Fibroblast of lung (primary cell): ENCODE results near the gene GRK4. TPM values are rescaled to one million over a fixed set of nuclear protein-coding genes. Genes with fewer than 3 reads are reported as not detected.
A peak's percentile ranks its signal among the peaks of the same experiment; 100 is the strongest.

Source experiments
- DNase-seq, 2 donors: peaks; one replicate each; pipeline versions ENCODE4 v3.0.0 to v3.0.0-alpha.2; 2010; ENCODE audit warnings: low read depth in 2 of 2
- H2AFZ ChIP-seq: 2 replicates; pipeline ENCODE4 v1.5.1; 2012; ENCODE audit warnings: low read length, control low read depth, inconsistent platforms
- H3K27ac ChIP-seq: 2 replicates; pipeline ENCODE4 v1.5.1; 2011; ENCODE audit warnings: low read length, control low read depth; ENCODE audit not compliant: insufficient read depth
- H3K27me3 ChIP-seq: 2 replicates; pipeline ENCODE4 v1.5.1; 2011; ENCODE audit warnings: mild to moderate bottlenecking, low read length; ENCODE audit not compliant: control insufficient read depth, insufficient read depth
- H3K36me3 ChIP-seq: 2 replicates; pipeline ENCODE4 v1.5.1; 2011; ENCODE audit warnings: low read length; ENCODE audit not compliant: control insufficient read depth, insufficient read depth
- H3K4me1 ChIP-seq: 2 replicates; pipeline ENCODE4 v1.5.1; 2011; ENCODE audit warnings: low read length; ENCODE audit not compliant: control insufficient read depth, insufficient read depth; ENCODE audit errors: extremely low read depth
- H3K4me2 ChIP-seq: 2 replicates; pipeline ENCODE4 v1.5.1; 2011; ENCODE audit warnings: low read length, control low read depth; ENCODE audit not compliant: insufficient read depth; ENCODE audit errors: extremely low read depth
- H3K4me3 ChIP-seq, 4 experiments: fragments of 200-600 bp in 1 of 4; sonication (generic) in 1 of 4; replicated peaks in 1 of 4; 2 replicates each; pipeline ENCODE4 v1.5.1; 2011 to 2016; ENCODE audit warnings: low read length in 4 of 4, low read depth in 3 of 4, mild to moderate bottlenecking in 3 of 4, control low read depth in 2 of 4, inconsistent platforms in 1 of 4, mixed read lengths in 1 of 4; ENCODE audit not compliant: insufficient read depth in 1 of 4; ENCODE audit errors: control extremely low read depth in 1 of 4
- H3K79me2 ChIP-seq: 2 replicates; pipeline ENCODE4 v1.5.1; 2012; ENCODE audit warnings: mild to moderate bottlenecking, low read length, inconsistent platforms; ENCODE audit not compliant: control insufficient read depth, insufficient read depth
- H3K9ac ChIP-seq: 2 replicates; pipeline ENCODE4 v1.5.1; 2011; ENCODE audit warnings: mild to moderate bottlenecking, low read length, control low read depth; ENCODE audit not compliant: insufficient read depth
- H3K9me3 ChIP-seq: 2 replicates; pipeline ENCODE4 v1.5.1; 2012; ENCODE audit warnings: low read depth, low read length; ENCODE audit not compliant: control insufficient read depth, insufficient read depth
- H4K20me1 ChIP-seq: 2 replicates; pipeline ENCODE4 v1.5.1; 2011; ENCODE audit warnings: low read length; ENCODE audit not compliant: control insufficient read depth, insufficient read depth; ENCODE audit errors: extremely low read depth
- EZH2 ChIP-seq: IDR thresholded peaks from 2 replicates; pipeline ENCODE4 v1.5.1; 2012; ENCODE audit warnings: low read length, control low read depth, mild to moderate bottlenecking; ENCODE audit errors: missing control alignments
- polyA plus RNA-seq, 2 donors: library from polyadenylated mRNA; depleted of rRNA in 1 of 2; stranded (reverse) in 1 of 2; unstranded in 1 of 2; fragments of >200 nt; gene quantifications; 2 replicates each; pipeline ENCODE4 v1.2.1, GENCODE V29; 2011 to 2012; ENCODE audit warnings: missing spikeins in 1 of 2
- total RNA-seq: library from RNA; depleted of rRNA; stranded (reverse); fragments of >200 nt; gene quantifications from 2 replicates; pipeline ENCODE4 v1.2.1, GENCODE V29; 2014
- TF ChIP-seq, protein P1 (sequence below), 2 donors: IDR thresholded peaks in 1 of 2; conservative IDR thresholded peaks in 1 of 2; 1 replicate in 1 of 2; 2 replicates in 1 of 2; pipeline ENCODE4 v1.5.1; 2011 to 2012; ENCODE audit warnings: low read length in 2 of 2, control low read depth in 1 of 2, inconsistent platforms in 1 of 2, low read depth in 1 of 2, mild to moderate bottlenecking in 1 of 2

GRK4 gene
- total and polyA plus RNA-seq, 2 donors (not counting 1 experiment from before 2014, with no cell fraction given) = 4.4 to 5.9 TPM

DNA sequence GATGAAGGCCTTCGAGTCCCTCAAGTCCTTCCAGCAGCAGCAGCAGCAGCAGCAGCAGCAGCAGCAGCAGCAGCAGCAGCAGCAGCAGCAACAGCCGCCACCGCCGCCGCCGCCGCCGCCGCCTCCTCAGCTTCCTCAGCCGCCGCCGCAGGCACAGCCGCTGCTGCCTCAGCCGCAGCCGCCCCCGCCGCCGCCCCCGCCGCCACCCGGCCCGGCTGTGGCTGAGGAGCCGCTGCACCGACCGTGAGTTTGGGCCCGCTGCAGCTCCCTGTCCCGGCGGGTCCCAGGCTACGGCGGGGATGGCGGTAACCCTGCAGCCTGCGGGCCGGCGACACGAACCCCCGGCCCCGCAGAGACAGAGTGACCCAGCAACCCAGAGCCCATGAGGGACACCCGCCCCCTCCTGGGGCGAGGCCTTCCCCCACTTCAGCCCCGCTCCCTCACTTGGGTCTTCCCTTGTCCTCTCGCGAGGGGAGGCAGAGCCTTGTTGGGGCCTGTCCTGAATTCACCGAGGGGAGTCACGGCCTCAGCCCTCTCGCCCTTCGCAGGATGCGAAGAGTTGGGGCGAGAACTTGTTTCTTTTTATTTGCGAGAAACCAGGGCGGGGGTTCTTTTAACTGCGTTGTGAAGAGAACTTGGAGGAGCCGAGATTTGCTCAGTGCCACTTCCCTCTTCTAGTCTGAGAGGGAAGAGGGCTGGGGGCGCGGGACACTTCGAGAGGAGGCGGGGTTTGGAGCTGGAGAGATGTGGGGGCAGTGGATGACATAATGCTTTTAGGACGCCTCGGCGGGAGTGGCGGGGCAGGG lies 111.7 kb downstream of the GRK4 start:
- no peaks in the 10 kb centered on the region for H3K9me3 ChIP-seq
- peaks cover 39% of the 10 kb centered on the region for H3K79me2 ChIP-seq
- H3K27ac ChIP-seq = peak overlapping the region; percentile 91
- no peaks in the 10 kb centered on the region for H3K27me3 ChIP-seq
- no peaks in the 10 kb centered on the region for H3K36me3 ChIP-seq
- TF ChIP-seq, protein P1, sequence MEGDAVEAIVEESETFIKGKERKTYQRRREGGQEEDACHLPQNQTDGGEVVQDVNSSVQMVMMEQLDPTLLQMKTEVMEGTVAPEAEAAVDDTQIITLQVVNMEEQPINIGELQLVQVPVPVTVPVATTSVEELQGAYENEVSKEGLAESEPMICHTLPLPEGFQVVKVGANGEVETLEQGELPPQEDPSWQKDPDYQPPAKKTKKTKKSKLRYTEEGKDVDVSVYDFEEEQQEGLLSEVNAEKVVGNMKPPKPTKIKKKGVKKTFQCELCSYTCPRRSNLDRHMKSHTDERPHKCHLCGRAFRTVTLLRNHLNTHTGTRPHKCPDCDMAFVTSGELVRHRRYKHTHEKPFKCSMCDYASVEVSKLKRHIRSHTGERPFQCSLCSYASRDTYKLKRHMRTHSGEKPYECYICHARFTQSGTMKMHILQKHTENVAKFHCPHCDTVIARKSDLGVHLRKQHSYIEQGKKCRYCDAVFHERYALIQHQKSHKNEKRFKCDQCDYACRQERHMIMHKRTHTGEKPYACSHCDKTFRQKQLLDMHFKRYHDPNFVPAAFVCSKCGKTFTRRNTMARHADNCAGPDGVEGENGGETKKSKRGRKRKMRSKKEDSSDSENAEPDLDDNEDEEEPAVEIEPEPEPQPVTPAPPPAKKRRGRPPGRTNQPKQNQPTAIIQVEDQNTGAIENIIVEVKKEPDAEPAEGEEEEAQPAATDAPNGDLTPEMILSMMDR (conservative IDR thresholded peaks at IDR 0.05 in 1 of 2, IDR thresholded peaks at IDR 0.05 in 1 of 2; ENCODE audit: low read depth in 1 of 2, low read length in 2 of 2) = no peak
- TF ChIP-seq EZH2 = no peak
- peak overlapping the region; percentile 88 to 96 (median 92) for H3K4me3 ChIP-seq
- peak overlapping the region; percentile 94 for H3K4me2 ChIP-seq
- DNase-seq = peak; percentile 45 to 74
- peaks cover 13% of the 10 kb centered on the region for H3K4me1 ChIP-seq
- H4K20me1 ChIP-seq = no peaks in the 10 kb centered on the region
- H3K9ac ChIP-seq = peak overlapping the region; percentile 90
- H2AFZ ChIP-seq = peak overlapping the region; percentile 57

DNA sequence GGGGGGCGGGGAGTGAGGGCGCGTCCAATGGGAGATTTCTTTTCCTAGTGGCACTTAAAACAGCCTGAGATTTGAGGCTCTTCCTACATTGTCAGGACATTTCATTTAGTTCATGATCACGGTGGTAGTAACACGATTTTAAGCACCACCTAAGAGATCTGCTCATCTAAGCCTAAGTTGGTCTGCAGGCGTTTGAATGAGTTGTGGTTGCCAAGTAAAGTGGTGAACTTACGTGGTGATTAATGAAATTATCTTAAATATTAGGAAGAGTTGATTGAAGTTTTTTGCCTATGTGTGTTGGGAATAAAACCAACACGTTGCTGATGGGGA lies 112.2 kb downstream of the GRK4 start:
- peak overlapping the region; percentile 94 for H3K4me2 ChIP-seq
- peaks cover 13% of the 10 kb centered on the region for H3K4me1 ChIP-seq
- peak overlapping the region; percentile 88 to 96 (median 92) for H3K4me3 ChIP-seq
- no peaks in the 10 kb centered on the region for H3K27me3 ChIP-seq
- no peaks in the 10 kb centered on the region for H4K20me1 ChIP-seq
- H3K36me3 ChIP-seq = no peaks in the 10 kb centered on the region
- no peak for TF ChIP-seq EZH2
- TF ChIP-seq, protein P1 (conservative IDR thresholded peaks at IDR 0.05 in 1 of 2, IDR thresholded peaks at IDR 0.05 in 1 of 2; ENCODE audit: low read depth in 1 of 2, low read length in 2 of 2) = no peak
- H2AFZ ChIP-seq = peak overlapping the region; percentile 50
- no peak for DNase-seq
- peaks cover 41% of the 10 kb centered on the region for H3K79me2 ChIP-seq
- no peaks in the 10 kb centered on the region for H3K9me3 ChIP-seq
- peak overlapping the region; percentile 57 for H3K9ac ChIP-seq
- peak overlapping the region; percentile 91 for H3K27ac ChIP-seq

- no peak overlapping the region for H3K4me2 ChIP-seq
- no peak for DNase-seq
- no peak for TF ChIP-seq EZH2
- TF ChIP-seq, protein P1 (conservative IDR thresholded peaks at IDR 0.05 in 1 of 2, IDR thresholded peaks at IDR 0.05 in 1 of 2; ENCODE audit: low read depth in 1 of 2, low read length in 2 of 2) = no peak
- no peak overlapping the region for H3K27ac ChIP-seq
- H3K27me3 ChIP-seq = no peaks in the 10 kb centered on the region
- H2AFZ ChIP-seq = no peak overlapping the region
- peaks cover 50% of the 10 kb centered on the region for H3K79me2 ChIP-seq
- peaks cover 1% of the 10 kb centered on the region for H4K20me1 ChIP-seq
- no peaks in the 10 kb centered on the region for H3K9me3 ChIP-seq
- H3K36me3 ChIP-seq = no peaks in the 10 kb centered on the region
- no peak overlapping the region for H3K4me3 ChIP-seq
- H3K4me1 ChIP-seq = peaks cover 11% of the 10 kb centered on the region
- no peak overlapping the region for H3K9ac ChIP-seq
Observed at GRCh38 chr4:3077796-3078195, 114.4 kb downstream of the GRK4 start.
